COLO668 (cell line): ENCODE results near the gene CFTR.
"Not testable (repeated sequence)": the region's sequence is repeated elsewhere in the genome, so short reads cannot be mapped to it uniquely, and the experiment has no call there.

ENCODE experiments used
- DNase-seq: peaks from one replicate; lab custom pipeline; 2025; ENCODE audit not compliant: unreplicated experiment; lab: John Stamatoyannopoulos, UW

CFTR gene

DNA sequence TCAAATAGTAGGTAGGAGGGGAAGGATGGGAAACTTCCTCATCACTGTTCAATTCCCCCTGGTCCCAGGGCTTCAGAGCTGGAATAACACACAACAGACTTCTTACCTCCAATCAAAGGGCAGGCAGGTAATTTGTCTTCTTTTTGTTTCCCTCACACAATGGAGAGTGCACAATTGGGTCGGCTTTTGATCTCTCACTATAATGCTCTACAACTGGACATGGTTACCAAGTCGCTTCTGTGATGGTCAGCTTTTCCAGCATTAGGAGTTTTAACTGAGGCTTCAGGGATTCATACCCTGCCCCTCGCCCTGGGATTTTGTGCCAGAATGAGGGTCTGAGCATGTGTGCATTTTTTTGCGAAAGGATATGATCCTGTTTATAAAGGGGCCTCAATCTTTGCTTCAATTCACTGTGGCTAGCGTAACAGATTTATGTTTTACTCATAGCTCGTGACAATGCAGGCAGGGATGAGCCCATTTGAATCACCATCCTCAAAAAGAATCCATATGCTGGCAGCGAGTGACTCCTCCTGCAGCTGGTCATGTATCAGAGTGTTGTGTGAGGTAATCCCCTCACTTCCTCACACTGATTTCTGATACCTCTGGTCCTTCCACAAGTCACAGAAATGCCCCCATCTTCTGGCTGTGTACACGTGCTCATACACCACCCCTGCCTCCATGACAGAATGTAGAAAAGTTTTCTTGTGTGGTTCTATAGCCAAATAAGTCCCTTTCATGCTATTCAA, 203.8 kb downstream of the CFTR start:
- no peak for DNase-seq

DNA sequence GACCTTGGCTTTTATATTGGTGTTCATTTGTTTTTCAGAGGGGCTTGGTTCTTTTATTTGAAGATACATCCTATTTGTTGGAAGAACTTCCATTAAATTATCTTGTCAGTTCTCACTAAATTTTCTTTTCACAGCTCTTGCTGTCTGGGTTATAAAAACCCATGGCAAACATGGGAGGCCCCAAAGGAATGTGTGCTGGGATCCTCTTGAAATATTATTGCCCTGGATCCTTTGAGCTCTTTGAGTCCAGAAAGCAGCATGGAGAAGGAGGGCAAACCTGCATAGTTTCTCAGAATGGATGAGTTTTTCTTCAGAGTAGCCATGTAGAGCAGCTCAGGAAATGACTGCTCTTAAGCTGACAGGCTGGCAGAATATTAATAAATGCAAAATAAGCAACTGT, 206.0 kb downstream of the CFTR start:
- DNase-seq: no peak

DNA sequence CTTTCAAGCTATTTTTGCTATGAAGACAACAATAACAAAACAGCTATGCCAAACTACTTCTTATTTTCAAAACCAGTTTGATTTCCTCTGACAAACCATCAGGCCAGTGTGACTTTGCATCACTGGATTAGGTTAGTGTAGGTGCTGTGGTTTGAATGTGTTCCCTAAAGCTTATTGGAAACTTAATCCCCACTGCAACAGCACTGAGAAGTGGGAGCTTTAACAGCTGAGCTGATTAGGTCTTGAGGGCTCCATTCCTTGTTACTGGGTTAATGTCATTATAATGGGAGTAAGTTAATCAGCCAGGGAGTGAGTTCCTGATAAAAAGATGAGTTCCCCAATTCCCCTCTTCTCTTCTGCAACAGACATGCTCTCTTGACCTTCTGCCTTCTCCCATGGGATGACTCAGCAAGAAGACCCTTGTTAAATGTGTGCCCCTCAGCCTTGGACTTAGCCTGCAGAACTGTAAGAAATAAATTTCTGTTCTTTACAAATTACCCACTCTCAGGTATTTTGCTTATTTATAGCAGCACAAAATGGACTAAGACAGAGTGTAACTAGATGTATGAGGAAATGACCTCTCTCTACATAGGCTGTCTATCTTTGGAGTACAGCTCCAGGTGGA, 206.6 kb downstream of the CFTR start:
- DNase-seq: no peak

DNA sequence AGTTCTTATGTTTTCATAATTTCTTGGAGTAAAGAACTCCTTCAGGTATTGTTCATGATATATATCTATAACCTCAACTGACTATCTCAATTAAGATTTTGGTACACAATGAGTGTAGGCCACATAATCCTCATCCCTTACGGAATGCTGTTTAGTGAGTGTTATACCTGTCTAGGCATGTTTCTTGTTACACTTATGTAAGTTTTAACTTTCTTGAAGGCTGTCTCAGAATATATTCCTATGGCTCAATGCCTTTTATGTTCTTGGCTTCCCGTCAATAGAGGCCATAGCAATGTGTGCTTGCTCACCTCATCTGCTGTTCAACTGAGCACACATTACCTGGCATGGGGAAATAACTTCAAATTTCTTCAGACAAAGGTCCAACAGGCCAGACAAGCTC, 208.3 kb downstream of the CFTR start:
- no peak for DNase-seq

DNA sequence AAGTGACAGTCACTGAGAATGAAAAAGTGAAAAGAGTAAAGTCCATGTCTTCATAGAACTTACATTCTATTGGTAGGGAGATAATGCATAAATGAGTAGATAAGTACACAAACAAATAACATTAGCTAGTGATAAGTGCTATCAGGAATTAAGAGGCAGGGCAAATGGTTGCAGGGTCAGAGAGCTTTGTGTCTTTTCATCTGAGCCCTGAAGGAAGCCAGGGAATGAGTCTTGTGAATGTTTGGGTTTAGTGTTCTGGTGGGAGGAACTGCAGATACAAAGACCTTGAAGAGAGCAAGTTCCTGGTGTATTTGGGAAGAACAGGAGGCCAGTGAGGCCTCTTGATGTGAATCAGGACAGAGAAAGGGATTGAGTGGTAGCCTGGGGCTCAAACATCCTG, 209.6 kb downstream of the CFTR start:
- no peak for DNase-seq

DNA sequence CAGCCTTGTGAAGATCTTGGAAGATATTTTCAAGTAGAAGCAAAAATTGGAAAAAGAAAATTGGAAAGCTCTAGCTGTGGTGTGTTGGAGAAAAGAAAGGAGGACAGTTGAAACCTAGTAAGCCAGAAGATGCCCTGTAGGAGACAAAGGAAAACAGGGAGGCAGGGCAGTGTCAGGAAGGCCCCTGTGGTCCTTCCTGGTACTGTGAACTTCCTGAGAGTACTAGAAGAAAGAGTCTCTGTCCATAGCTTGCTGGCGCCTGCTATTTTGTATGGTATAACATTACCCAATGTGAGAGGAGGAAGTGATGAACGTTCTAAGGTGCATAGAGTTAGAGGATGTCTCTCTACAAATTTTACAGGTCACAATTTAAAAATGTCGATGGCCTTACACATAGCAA, 210.3 kb downstream of the CFTR start:
- no peak for DNase-seq

DNA sequence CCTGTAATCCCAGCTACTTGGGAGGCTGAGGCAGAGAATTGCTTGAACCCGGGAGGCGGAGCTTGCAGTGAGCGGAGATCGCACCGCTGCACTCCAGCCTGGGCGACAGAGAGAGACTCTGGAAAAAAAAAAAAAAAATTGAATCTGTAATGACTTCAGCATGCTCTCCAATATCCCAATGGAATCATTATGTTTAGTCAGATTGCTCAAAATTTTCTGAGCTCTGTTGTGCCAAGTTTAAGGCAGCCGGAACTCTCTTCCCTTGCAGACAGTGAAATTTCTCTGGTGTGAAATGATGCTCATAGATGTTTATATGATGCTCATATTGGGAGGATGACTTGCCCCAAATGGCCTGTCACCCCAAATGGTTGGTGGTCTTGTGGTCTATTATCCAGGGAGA, 212.5 kb downstream of the CFTR start:
- DNase-seq: no peak

DNA sequence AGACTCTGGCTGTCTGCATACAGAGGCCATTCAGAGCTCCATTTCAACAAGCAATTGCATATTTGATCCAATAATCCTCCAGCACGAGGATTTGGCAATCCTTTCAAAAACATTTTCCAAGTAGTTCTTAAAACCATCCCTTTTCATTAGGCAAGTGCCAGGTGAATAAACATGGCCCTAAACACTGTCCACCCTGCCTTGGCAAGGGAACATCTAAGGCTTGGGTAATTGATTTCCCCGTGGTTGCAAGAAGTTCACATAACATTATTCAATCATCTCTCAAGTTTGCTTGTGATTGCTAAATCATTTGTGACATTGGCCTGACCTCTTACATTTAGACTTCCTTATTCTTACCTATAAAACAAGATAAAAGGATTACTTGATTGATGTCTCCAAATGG, 218.2 kb downstream of the CFTR start:
- no peak for DNase-seq

DNA sequence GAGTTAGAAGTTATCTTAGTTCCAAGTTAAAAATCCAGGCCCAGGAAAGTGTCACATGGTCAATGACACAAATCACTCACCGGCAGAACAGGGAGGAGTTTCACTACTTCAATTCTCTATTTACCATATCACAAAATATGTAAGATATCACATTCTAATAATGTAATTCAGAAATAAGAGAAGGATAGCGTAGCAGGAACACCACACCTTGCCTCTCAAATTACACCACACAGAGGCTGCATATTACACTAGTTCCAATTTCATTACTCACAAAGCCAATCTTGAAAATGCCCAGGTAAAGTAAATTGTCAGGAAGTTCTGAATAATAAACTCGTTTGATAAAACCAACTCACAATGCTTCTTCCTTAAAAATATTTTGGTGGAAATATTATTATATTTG, 224.2 kb downstream of the CFTR start:
- DNase-seq: no peak

DNA sequence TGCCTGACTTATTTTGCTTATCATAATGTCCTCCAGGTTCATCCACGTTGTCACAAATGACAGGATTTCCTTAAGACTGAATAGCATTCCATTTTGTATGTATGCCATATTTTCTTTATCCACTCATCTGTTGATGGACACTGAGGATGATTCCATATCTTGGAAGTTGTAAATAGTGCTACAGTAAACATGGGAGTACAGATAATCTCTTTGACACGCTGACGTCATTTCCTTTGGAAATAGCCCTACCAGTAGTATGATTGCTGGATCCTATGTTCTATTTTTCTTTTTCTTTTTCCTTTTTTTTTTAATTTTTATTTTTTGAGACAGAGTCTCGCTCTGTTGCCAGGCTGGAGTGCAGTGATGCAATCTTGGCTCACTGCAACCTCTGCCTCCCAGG, 225.8 kb downstream of the CFTR start:
- no peak for DNase-seq

DNA sequence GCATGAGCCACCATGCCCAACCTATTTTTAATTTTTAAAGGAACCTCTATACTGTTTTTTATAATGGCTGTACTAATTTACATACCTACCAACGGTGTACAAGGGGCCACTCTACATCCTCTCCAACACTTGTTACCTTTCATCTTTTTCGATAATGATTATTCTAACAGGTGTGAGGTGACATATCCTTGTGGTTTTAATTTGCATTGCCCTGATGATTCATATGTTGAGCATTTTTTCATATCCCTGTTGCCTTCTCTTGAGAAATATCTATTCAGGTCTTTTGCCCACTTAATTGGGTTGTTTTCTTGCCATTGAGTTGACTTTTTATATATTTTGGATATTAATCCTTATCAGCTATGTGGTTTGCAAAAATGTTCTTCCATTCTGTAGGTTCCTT, 226.4 kb downstream of the CFTR start:
- DNase-seq: no peak

DNA sequence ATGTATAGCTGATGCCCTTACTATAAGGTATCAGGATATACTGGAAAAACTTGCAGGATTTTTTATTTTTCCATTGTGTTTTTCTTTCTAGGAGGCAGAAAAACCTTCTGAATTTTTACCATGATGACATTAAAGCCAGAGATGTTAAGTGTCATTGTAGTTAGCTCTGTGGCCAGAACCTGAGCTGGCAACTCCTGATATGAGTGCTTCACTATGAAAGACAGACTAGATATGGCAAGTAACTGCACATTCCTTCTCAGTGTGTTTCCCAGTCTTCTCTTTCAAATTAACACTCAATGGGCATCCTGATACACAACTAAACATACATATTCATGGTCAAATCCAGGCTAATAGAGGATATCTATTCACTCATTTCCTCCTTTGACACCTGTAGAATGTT, 227.3 kb downstream of the CFTR start:
- DNase-seq: no peak

DNA sequence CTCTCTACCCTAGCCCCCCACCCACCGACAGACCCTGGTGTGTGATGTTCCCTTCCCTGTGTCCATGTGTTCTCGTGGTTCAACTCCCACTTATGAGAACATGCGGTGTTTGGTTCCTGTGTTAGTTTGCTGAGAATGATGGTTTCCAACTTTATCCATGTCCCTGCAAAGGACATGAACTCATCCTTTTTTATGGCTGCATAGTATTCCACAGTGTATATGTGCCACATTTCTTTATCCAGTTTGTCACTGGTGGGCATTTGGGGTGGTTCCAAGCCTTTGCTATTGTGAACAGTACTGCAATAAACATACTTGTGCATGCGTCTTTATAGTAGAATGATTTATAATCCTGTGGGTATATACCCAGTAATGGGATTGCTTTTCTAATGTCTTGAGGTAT, 228.3 kb downstream of the CFTR start:
- DNase-seq: not testable (repeated sequence)

DNA sequence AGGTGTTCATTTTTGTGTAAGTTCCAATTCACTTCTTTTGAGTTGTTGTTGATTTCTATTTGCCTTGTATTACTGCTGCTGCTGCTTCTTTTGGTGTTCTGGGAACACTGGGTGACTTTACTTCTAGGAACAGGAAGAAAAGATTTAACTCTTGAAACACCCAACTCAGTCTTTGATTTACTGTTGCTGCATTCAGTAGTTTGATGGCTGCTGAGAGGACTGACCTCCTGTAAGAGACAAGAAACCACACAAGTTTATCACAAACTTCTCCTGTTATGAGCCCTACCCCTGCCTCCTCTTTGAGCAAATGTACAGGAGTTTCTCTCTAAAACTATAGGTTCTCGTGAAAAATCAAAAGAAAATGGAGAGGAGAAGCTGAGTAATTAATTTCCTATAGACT, 231.7 kb downstream of the CFTR start:
- DNase-seq: no peak

DNA sequence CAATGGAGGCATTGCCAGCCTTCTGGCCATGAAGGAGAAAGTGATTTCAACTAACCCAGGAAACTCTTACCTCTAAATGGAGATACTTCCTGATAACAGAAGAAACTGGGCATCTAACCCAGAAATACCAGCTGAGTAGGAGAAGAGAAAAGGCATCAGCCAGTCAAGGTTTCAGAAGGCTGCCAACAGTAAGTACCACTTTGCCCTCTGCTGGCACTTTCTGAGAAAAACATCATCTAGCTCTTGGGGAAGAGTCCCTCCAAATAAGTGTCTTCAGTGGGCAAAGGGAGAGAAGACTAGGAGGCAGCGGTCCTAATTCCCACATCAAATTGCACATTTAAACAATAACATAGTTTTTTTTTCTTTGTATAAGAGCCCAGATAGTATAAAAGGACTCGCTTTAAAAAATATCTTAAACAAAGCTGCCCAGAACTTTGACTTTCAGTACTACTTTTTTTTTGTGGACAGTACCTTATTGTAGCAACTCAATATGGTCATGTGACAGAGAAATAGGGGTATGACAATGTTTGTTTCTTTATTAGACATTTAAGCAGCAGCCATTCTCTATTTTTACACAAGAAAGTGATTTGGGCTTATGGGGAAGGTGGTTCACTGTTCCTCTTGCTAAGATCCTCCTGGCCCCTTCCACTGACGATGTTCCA, 236.1 kb downstream of the CFTR start:
- DNase-seq: peak; percentile 37

DNA sequence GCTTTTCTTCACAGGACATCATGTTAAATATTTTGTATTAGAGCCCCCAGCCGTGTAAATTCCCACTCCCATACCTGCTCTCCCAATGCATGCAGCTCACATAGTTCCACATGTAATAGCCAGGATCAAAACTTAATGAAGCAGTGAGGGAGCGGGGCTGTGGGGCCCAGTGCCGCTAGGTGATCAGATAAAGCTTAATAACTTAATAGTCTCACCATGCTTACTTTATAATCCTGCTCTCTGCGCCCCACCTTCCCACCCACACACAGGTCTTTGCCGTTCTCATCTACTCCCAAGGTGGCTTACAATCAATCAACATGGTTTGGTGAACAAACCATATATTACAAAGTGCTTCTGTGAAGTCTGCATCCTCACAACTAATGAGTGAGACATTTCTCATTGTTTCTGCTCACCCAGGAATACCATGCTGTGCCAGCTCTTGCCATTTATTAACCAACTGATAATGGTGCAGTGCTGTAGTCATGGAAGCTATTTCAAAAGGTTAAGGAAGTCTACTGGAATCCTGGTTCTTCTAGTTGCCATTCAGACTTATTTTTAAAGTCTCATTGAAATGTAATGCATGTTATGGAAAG, 237.0 kb downstream of the CFTR start:
- DNase-seq: no peak

DNA sequence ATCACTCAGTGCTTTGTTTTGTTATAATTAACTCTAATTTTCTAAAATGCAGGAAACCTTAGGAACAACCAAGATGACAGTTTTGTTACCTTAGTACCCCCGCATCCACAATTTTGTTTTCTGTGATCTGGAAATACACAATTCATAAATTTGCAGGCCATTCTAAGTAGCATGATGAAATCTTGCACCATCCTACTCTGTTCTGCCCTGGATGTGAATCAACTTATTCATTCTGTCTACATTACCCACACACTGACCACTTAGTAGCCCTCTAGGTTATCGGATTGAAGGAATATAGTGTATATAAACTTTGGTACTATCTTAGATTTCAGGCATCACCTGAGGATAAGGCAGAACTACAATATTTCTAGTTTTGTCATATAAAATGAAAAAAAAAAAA, 237.5 kb downstream of the CFTR start:
- DNase-seq: no peak
